ENCODE measurements around the gene POLR2J3. TPM values are rescaled to one million over a fixed set of nuclear protein-coding genes. Genes with fewer than 3 reads are reported as not detected.
"Not testable (repeated sequence)": the region's sequence is repeated elsewhere in the genome, so short reads cannot be mapped to it uniquely, and the experiment has no call there.

POLR2J3 gene
- total RNA-seq, 1 experiment from 2014 or later = 14.9 TPM

DNA sequence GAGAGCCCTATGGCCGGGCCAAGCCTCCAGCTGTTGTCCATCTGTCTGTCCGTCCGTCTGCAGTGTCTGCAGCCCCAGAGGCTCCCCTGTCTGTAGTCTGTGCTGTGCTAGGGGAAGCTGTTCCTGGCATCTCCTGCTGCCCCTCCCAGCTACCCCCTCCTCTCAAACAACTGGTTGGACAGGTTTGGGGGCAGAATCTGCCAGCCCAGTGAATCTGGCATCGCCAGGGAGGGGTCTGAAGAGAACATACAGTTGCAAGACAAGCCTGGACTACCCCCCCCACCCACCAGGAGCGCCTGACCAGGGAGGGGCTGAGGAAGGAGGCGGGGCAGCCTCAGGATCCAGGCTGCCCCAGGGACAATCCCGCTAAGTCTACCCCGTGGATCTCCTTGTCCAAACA, 28.8 kb downstream of the POLR2J3 start, which contains the start of gene UPK3BL2:
Gene UPK3BL2, minus strand, starts transcription at position 101 of the 400 bp plus-strand sequence. Its CDS starts 60 bp downstream, at position 41.
- not testable (repeated sequence) for H3K23me2 ChIP-seq (ENCODE audit: insufficient read length, low read depth, low read length, poor library complexity, severe bottlenecking); H3K4me2 ChIP-seq (ENCODE audit: insufficient read depth, insufficient read length, low read length); H3K27ac ChIP-seq (ENCODE audit: insufficient read length, low read depth, low read length); H4K20me1 ChIP-seq (ENCODE audit: control insufficient read depth, insufficient read depth, insufficient read length); H4K5ac ChIP-seq (ENCODE audit: insufficient read length, low read depth, low read length); H3K27ac Mint-ChIP-seq; H3K14ac ChIP-seq (ENCODE audit: insufficient read depth, low read length); H3K4me1 Mint-ChIP-seq; H3K4me1 ChIP-seq (ENCODE audit: insufficient read depth, low read length); H2AFZ ChIP-seq (ENCODE audit: low read length); H3K9me3 ChIP-seq (ENCODE audit: control insufficient read depth, low read depth, low read length); H3K9ac ChIP-seq (ENCODE audit: extremely low read depth, insufficient read length, low read length); H2BK120ac ChIP-seq (ENCODE audit: low read depth, low read length, poor library complexity, severe bottlenecking); H2AK5ac ChIP-seq (ENCODE audit: insufficient read length, low read length); H3K27me3 Mint-ChIP-seq (ENCODE audit: low read depth); H3K56ac ChIP-seq (ENCODE audit: insufficient read length, low read depth, low read length); H2BK15ac ChIP-seq (ENCODE audit: low read depth, low read length); H3K9me3 Mint-ChIP-seq; H2BK5ac ChIP-seq (ENCODE audit: insufficient read length, low read length); H4K8ac ChIP-seq (replicated peaks; ENCODE audit: insufficient read length, low read depth, low read length); H2BK12ac ChIP-seq (ENCODE audit: insufficient read length, low read depth, low read length); H2BK20ac ChIP-seq (ENCODE audit: low read depth, low read length, poor library complexity, severe bottlenecking); H3K23ac ChIP-seq (ENCODE audit: insufficient read length, low read depth, low read length); DNase-seq; H3K79me2 ChIP-seq (ENCODE audit: insufficient read depth, low read length); H3K4me3 Mint-ChIP-seq; H3K79me1 ChIP-seq (ENCODE audit: insufficient read depth, low read depth, low read length, poor library complexity, severe bottlenecking); H3K27me3 ChIP-seq (ENCODE audit: insufficient read depth, low read length); H3T11ph ChIP-seq (ENCODE audit: low read length); H3K36me3 Mint-ChIP-seq (ENCODE audit: insufficient read depth in 1 of 3, low read depth in 3 of 3); H3K4ac ChIP-seq (ENCODE audit: low read depth, low read length); H4K91ac ChIP-seq (ENCODE audit: insufficient read length, low read depth, low read length); H3K18ac ChIP-seq (ENCODE audit: insufficient read length, low read depth, low read length)
- no CpG with 5 or more reads among the region's 8 CpGs for WGBS (ENCODE audit: extremely low coverage, insufficient read length, low lambda C conversion rate)

DNA sequence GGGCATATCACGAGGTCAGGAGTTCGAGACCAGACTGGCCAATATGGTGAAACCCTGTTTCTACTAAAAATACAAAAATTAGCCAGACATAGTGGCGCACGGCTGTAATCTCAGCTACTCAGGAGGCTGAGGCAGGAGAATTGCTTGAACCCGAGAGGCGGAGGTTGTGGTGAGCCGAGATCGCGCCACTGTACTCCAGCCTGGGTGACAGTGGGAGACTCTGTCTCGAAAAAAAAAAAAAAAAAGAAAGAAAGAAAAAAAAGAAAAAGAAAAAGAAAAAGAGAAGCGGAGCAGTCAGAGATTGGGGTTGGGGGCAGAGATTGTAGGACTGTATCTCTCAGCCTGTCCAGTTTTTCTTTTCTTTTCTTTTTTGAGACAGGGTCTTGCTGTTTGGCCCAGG, 29.6 kb downstream of the POLR2J3 start:
- H3K4me2 ChIP-seq (ENCODE audit: insufficient read depth, insufficient read length, low read length); H3K4ac ChIP-seq (ENCODE audit: low read depth, low read length); H2BK15ac ChIP-seq (ENCODE audit: low read depth, low read length); H3K4me3 Mint-ChIP-seq; H4K20me1 ChIP-seq (ENCODE audit: control insufficient read depth, insufficient read depth, insufficient read length); H3K4me1 ChIP-seq (ENCODE audit: insufficient read depth, low read length); H4K91ac ChIP-seq (ENCODE audit: insufficient read length, low read depth, low read length); H2AFZ ChIP-seq (ENCODE audit: low read length); H2AK5ac ChIP-seq (ENCODE audit: insufficient read length, low read length); H3K23ac ChIP-seq (ENCODE audit: insufficient read length, low read depth, low read length); H3K9ac ChIP-seq (ENCODE audit: extremely low read depth, insufficient read length, low read length); H3K36me3 Mint-ChIP-seq (ENCODE audit: insufficient read depth in 1 of 3, low read depth in 3 of 3); DNase-seq; H2BK120ac ChIP-seq (ENCODE audit: low read depth, low read length, poor library complexity, severe bottlenecking); H3K27me3 ChIP-seq (ENCODE audit: insufficient read depth, low read length); H3K4me1 Mint-ChIP-seq; H3K79me2 ChIP-seq (ENCODE audit: insufficient read depth, low read length); H3K27ac ChIP-seq (ENCODE audit: insufficient read length, low read depth, low read length); H3K23me2 ChIP-seq (ENCODE audit: insufficient read length, low read depth, low read length, poor library complexity, severe bottlenecking); H4K5ac ChIP-seq (ENCODE audit: insufficient read length, low read depth, low read length); H2BK20ac ChIP-seq (ENCODE audit: low read depth, low read length, poor library complexity, severe bottlenecking); H2BK5ac ChIP-seq (ENCODE audit: insufficient read length, low read length); H3K27ac Mint-ChIP-seq; H4K8ac ChIP-seq (replicated peaks; ENCODE audit: insufficient read length, low read depth, low read length); H3K9me3 ChIP-seq (ENCODE audit: control insufficient read depth, low read depth, low read length); H3K14ac ChIP-seq (ENCODE audit: insufficient read depth, low read length); H3K27me3 Mint-ChIP-seq (ENCODE audit: low read depth); H3T11ph ChIP-seq (ENCODE audit: low read length); H2BK12ac ChIP-seq (ENCODE audit: insufficient read length, low read depth, low read length); H3K79me1 ChIP-seq (ENCODE audit: insufficient read depth, low read depth, low read length, poor library complexity, severe bottlenecking); H3K56ac ChIP-seq (ENCODE audit: insufficient read length, low read depth, low read length); H3K18ac ChIP-seq (ENCODE audit: insufficient read length, low read depth, low read length); H3K9me3 Mint-ChIP-seq: not testable (repeated sequence)
- no CpG with 5 or more reads among the region's 11 CpGs for WGBS (ENCODE audit: extremely low coverage, insufficient read length, low lambda C conversion rate)

All from H9 (cell line).